ENCODE results near the gene DNPH1.

The DNPH1 gene, protein sequence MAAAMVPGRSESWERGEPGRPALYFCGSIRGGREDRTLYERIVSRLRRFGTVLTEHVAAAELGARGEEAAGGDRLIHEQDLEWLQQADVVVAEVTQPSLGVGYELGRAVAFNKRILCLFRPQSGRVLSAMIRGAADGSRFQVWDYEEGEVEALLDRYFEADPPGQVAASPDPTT

GRCh38 chr6:43228951-43229802, at the start of gene DNPH1:
Gene DNPH1 (minus strand): TSS chr6:43229481. CDS start chr6:43229456, 25 bp downstream.
- peak; percentile 68 to 80 for DNase-seq (ENCODE audit: low read depth in 1 of 2, low spot score in 1 of 2)

- no peak for DNase-seq (ENCODE audit: low read depth in 1 of 2, low spot score in 1 of 2)
Observed at GRCh38 chr6:43278524-43279078, 49.3 kb upstream of the DNPH1 start.

DNA sequence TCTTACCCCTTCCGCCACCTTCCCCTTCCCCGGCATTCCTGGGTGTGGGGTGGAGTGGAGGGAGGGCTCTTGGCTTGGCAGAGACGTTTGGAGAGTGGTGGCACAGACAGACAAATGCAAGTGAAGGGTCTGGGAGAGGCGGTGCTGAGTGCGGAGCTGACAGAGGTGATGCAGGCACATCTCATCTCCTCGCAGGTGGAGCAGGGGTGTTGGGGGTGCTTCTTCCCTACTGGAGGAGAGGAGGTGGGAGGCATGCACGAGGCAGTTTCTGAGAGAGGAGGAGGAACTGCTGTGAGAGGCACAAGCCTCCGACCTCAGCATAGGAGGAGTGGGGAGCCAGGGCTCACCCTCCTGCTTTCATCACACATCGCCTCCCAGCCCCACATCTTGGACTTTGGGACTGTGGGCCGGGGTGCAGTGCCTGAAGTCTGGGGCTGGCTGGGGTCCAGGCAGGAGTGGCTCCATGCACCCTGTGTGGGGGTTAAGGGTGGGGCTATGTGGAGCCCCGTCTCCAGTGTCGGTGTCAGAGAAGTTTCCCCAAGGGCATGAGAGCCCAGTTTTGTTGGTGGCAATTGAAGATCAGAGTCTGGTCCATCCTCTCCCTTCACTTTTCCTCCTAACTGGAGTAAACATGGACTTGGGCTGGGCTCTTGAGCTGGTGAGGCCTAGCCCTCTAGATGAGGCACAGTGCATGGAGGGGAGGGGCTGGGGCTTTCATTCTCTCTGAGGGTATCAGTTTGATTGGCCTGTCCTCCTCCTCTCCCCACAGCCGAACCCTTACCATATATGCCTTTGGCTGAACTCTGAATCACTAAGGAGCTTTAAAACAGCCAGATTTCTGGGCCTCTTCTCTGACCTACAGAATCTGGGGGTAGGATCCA, 48.6 kb upstream of the DNPH1 start:
- DNase-seq (ENCODE audit: low read depth in 1 of 2, low spot score in 1 of 2): no peak

DNA sequence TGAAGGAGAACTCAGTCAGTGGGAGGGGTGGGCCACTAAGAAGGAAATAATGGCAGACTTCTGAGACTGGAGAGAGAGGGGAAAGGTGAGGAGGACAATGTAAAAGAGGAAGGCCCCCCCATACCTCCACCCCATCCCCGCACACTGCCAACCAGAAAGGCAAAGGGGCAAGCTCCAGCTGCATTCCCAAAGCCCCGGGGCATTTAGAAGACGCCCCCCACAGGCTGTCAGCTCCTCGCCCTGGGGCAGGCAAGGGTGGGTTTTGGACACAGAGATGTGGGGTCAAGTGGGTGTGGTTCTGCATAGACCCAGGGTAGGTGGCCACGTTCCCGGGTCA, 48.0 kb upstream of the DNPH1 start:
- DNase-seq (ENCODE audit: low read depth in 1 of 2, low spot score in 1 of 2): no peak

- DNase-seq (ENCODE audit: low read depth in 1 of 2, low spot score in 1 of 2): no peak
Observed at GRCh38 chr6:43276577-43277305, 47.5 kb upstream of the DNPH1 start.

- DNase-seq (ENCODE audit: low read depth in 1 of 2, low spot score in 1 of 2): no peak
Observed at GRCh38 chr6:43275801-43276576, 46.7 kb upstream of the DNPH1 start.

GRCh38 chr6:43274916-43275597, 45.8 kb upstream of the DNPH1 start:
- DNase-seq (ENCODE audit: low read depth in 1 of 2, low spot score in 1 of 2): peak in 1 of 2 donors; percentile 28

GRCh38 chr6:43274127-43274915, 45.0 kb upstream of the DNPH1 start:
- DNase-seq (ENCODE audit: low read depth in 1 of 2, low spot score in 1 of 2): no peak

DNA sequence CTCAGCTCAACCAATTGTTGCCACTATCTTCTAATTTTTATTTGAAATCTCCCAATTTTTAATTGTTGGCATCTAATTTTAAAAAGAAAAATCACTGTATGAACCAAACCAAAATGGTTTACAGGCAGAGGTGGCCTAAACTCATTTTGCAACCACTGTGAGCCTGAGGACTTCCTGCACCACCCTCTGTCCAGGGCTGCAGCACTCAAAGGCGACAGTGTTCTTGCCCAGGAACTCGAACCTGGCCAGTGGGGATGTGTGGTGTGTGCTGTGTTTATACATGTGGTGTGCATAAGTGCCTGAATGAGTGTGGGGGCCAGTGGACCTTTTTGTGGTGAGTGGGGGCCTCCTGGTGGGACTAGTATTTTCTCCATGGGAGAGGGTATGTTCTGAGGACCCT, 44.4 kb upstream of the DNPH1 start:
- DNase-seq (ENCODE audit: low read depth in 1 of 2, low spot score in 1 of 2): no peak

GRCh38 chr6:43271944-43272343, 42.7 kb upstream of the DNPH1 start:
- DNase-seq (ENCODE audit: low read depth in 1 of 2, low spot score in 1 of 2): no peak

GRCh38 chr6:43271103-43271815, 42.0 kb upstream of the DNPH1 start:
- no peak for DNase-seq (ENCODE audit: low read depth in 1 of 2, low spot score in 1 of 2)

- peak in 1 of 2 donors; percentile 30 for DNase-seq (ENCODE audit: low read depth in 1 of 2, low spot score in 1 of 2)
Observed at GRCh38 chr6:43269273-43270007, 40.2 kb upstream of the DNPH1 start.

- no peak for DNase-seq (ENCODE audit: low read depth in 1 of 2, low spot score in 1 of 2)
Observed at GRCh38 chr6:43268782-43269272, 39.5 kb upstream of the DNPH1 start.

DNA sequence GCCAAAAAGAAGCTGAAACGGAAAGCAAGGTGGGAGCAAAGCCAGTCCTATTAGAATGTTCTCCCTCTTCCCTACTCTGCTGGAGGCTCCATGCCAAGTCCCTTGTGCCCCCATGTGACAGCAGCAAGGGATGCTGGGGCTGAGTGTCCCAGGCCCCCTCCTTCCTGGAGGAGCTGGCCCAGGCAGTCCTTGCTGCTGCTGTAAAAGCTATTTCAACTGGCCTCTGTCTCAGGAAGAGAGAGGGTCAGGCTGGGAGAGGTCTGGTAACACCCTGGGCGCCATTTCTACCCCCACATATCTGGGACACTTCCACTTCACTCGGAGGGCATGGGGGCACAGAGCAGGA, 39.0 kb upstream of the DNPH1 start:
- DNase-seq (ENCODE audit: low read depth in 1 of 2, low spot score in 1 of 2): no peak

DNA sequence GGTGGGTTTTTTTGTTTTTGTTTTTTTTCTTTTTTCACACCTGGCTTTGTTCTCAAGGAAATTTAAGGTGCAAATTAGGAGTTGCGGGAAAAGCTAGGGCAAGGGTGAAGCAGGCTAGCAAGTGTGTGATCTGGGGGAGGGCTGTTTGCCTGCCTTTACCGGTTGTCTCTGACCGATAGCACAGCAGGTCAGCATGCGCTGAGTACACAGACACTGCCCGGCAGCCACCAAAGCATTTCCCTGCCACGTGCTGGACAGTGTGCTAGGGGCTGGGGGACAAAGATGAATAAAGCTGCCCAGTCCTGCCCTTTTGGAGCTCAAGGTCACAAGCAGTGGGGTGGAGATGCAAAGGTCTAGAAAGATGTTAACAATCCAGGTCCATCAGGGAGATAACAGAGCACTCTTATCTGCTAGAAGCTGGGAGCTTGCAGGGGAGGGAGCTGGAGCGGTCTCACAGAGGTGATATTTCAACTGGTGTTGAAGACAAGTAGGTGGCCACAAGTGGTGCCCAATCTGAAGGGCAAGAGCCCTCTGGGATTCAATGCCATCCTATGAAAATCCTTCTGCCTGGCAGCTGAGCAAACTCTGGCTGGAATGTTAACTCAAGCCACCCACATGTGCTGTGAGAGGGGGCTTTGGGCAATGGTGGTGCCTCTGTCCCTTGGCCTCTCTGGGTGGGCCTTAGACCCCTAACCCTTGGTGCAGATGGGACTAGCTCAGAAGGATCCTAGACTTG, 38.5 kb upstream of the DNPH1 start:
- no peak for DNase-seq (ENCODE audit: low read depth in 1 of 2, low spot score in 1 of 2)

DNA sequence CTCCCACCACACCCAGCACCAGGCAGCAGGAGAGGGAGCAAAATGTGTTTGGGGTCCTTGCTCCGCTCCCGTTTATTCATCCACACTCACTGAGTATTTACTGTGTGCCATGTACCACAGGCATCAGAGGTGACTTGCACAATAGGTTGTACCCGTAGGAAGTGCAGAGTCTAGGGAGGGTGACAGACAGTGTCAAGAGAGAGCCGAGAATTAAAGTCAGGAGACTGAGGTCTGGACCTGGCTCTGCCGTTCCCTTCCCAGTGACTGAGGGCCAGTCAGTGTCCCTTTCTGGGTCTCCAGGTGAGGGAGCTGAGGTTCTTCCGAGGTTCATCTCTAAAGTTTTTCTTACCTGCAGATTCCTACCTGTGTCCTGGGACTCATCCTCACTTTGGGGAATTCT, 36.3 kb upstream of the DNPH1 start:
- no peak for DNase-seq (ENCODE audit: low read depth in 1 of 2, low spot score in 1 of 2)

Measured in stimulated activated CD4-positive, alpha-beta T cell treated with anti-CD3 and anti-CD28 coated beads, Interleukin-15, amount 100 ng/mL, for 1 hour (primary cell).